Activated T-helper 17 cell treated with anti-CD3 and anti-CD28 coated beads, Interleukin-2, amount 50 U/mL, for 72 hours (primary cell): ENCODE results near the gene TNFAIP1. TPM values are rescaled to one million over a fixed set of nuclear protein-coding genes. Genes with fewer than 3 reads are reported as not detected.

Experiments used
- ATAC-seq: fragments of 150-1000 bp; cut with Tn5 transposase; replicated peaks from 2 replicates; pipeline ENCODE4 v1.10.0; 2021; ENCODE audit warnings: mild to moderate bottlenecking, moderate library complexity
- H3K27ac Mint-ChIP-seq: one replicate; pipeline ENCODE4 v1.8.0; 2022; ENCODE audit warnings: mixed read lengths
- H3K27me3 Mint-ChIP-seq: one replicate; pipeline ENCODE4 v1.8.0; 2022; ENCODE audit warnings: mixed read lengths
- H3K36me3 Mint-ChIP-seq: one replicate; pipeline ENCODE4 v1.8.0; 2022; ENCODE audit warnings: low read depth, mild to moderate bottlenecking, mixed read lengths
- H3K4me1 Mint-ChIP-seq: one replicate; pipeline ENCODE4 v1.8.0; 2022; ENCODE audit warnings: mixed read lengths
- H3K4me3 Mint-ChIP-seq: one replicate; pipeline ENCODE4 v1.8.0; 2022; ENCODE audit warnings: mild to moderate bottlenecking, mixed read lengths
- H3K9me3 Mint-ChIP-seq: one replicate; pipeline ENCODE4 v1.8.0; 2022; ENCODE audit warnings: mixed read lengths
- total RNA-seq, 2 donors: library from RNA; stranded (reverse); gene quantifications; one replicate each; pipeline ENCODE4 v1.2.3, GENCODE V29; 2022

Gene TNFAIP1
- total RNA-seq, 2 donors from 2014 or later: 24.9 to 30.0 TPM

DNA sequence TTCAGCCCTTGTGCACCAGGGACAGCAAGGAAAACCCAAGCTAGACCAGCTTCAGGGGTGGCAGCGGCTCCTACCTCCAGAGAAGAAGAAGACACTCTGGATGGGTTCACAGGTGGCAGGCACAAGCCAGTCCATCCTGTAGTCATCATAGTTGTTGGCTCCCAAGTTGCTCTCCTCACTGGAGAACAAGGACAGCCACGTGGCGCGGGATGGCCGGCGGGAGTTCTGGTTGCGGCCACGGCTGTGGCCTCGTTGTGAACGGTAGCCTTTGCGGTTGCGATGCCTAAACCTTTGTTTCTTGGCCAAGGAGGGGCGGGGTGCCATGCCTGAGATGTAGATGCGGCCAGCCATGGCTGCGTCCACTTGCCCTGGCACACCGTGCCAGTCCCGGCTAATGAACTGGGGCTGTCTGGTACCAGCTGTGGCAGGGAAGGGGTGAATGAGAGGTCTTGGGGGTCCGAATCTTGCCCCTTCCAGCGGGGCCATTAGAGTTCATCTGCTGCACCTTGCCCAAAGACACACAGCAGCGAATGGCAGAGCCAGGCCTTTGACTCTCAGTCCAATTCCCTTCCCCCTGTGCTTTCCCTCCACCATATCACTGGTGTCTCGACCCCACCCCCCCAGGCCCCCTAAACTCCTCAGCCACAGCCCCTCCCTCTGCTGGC is 32.2 kb downstream of the TNFAIP1 start:
- Mint-ChIP-seq H3K27me3 (no peaks in the 10 kb centered on the region), H3K4me3 (no peak overlapping the region), H3K4me1 (no peaks in the 10 kb centered on the region), H3K9me3 (no peaks in the 10 kb centered on the region), H3K27ac (no peak overlapping the region), H3K36me3 (peaks cover 17% of the 10 kb centered on the region)
- no peak for ATAC-seq

DNA sequence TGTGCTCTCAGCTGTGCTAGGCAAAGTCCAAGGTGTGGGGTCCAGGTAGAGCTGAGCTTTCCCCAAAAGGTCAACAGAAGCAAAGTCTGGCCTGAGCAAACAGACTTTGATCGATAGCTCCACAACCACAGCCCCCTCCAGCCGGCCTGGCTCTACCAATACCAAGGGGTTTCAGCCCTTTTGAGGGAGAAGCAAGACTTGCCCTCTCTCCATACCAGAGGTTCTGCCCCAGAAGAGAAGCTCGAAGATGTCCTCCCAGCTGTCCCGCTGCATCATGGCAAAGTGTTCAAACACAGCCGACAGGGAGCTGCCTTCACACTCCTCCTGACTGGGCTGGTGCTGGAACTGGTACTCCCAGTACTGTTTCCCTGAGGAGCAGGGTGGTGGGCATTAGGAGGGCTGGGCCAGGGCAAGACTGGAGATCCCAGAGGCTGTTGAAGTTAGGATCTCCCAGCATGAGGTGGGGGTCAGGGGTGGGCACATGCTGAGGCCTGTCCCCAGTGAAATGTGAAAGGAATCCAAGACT is 32.8 kb downstream of the TNFAIP1 start:
- ATAC-seq: no peak
- Mint-ChIP-seq H3K4me1 (peaks cover 3% of the 10 kb centered on the region), H3K36me3 (peaks cover 14% of the 10 kb centered on the region), H3K4me3 (no peak overlapping the region), H3K27me3 (no peaks in the 10 kb centered on the region), H3K27ac (no peak overlapping the region), H3K9me3 (no peaks in the 10 kb centered on the region)

DNA sequence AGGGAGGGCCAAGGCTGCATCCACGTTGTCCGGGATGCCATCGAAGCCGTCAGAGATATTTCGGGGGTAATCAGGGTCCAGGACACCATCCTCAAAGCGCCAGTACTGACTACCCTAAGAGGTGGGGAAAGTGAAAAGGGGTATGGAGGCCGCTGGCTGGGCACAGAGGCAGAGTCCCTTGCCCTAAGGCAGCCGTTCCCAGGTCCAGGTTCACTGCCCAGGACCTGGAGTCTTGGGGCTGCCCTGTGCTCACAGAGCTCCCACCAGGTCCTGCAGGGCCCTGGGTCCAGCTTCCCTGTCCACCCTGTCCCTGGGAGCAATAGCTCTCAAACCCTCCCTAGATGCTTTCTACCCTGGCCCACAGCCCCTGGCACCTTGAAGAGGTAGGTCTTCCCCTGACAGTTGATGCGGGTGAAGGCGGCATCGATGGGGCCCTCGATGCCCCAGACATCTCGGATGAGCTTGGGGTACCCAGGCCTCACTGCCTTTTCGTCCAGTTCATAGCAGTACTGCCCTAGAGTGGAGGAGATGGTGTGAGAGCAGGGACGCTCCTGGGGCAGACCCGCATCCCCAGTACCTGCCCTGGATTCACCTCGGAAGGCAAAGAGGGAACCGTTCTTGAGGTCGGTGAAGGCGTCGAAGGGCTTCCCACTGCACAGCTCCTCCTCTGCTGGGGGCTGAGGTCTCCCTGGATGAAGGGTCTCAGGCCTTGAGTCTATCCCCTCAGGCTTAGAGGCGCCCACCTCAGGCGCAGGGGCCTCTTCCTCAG is 33.5 kb downstream of the TNFAIP1 start:
- Mint-ChIP-seq H3K27me3 (no peaks in the 10 kb centered on the region), H3K9me3 (no peaks in the 10 kb centered on the region), H3K4me1 (peaks cover 7% of the 10 kb centered on the region), H3K27ac (no peak overlapping the region), H3K4me3 (no peak overlapping the region), H3K36me3 (peaks cover 16% of the 10 kb centered on the region)
- no peak for ATAC-seq

DNA sequence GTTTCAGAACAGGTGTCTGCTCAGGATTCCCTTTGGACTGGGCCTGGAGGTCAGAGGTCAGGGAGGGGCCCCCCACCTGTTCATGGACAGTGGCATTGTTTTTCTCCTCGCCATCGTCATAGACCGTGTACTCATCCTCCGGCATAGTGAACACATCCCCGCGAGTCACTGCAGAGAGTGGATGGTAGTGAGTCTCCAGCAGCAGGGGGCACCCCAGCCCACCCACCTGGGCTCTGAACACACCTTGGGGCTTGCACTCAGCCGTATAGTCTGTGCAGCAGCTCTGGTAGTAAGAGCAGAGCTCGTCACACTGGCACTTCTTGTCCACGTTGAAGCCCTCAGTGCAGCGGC is 34.1 kb downstream of the TNFAIP1 start:
- H3K4me3 Mint-ChIP-seq: no peak overlapping the region
- peaks cover 19% of the 10 kb centered on the region for H3K36me3 Mint-ChIP-seq
- H3K27me3 Mint-ChIP-seq: no peaks in the 10 kb centered on the region
- no peaks in the 10 kb centered on the region for H3K9me3 Mint-ChIP-seq
- peaks cover 7% of the 10 kb centered on the region for H3K4me1 Mint-ChIP-seq
- no peak overlapping the region for H3K27ac Mint-ChIP-seq
- ATAC-seq: no peak

DNA sequence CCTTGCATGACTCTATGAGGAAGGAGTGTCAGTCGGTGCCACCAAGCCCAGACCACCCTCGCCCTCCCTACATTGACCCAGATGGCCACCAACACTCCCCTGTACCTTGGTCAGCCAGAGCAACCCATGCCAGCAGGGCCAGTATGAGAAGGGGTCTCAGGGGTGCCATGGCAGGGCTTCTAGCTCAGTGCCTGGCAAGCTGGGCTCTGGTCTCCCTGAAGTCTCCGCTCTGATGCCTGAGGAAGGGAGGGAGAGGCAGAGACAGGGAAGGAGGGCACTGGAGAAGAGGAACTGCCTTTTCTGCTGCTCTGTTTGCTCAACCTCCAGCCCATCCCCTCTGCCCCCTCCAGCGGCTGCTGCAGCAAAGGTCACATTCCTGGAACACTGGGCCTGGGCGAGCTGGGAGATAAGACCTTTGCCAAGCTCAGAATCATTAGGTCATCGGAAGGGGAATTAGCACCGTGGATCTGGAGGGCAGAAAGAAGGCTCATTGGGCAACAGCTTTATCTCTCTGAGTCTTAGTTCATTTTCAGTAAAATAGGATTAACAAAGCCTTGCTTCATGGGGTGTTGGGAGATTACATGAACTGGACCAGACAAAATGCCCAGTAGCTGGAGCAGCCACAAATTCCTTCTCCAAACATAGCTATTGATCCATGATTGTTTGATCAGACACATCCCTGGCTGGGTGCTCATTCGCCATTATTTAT is 34.6 kb downstream of the TNFAIP1 start, which contains the start of gene VTN:
VTN (minus strand) TSS at position 273 of the 709 bp plus-strand sequence; CDS start at position 169, 104 bp downstream.
- Mint-ChIP-seq H3K9me3 (no peaks in the 10 kb centered on the region), H3K27me3 (no peaks in the 10 kb centered on the region), H3K4me3 (peak within 1 kb of the TSS; percentile 90), H3K36me3 (peaks cover 25% of the 10 kb centered on the region), H3K4me1 (peaks cover 7% of the 10 kb centered on the region), H3K27ac (peak within 1 kb of the TSS; percentile 97)
- ATAC-seq: no peak

DNA sequence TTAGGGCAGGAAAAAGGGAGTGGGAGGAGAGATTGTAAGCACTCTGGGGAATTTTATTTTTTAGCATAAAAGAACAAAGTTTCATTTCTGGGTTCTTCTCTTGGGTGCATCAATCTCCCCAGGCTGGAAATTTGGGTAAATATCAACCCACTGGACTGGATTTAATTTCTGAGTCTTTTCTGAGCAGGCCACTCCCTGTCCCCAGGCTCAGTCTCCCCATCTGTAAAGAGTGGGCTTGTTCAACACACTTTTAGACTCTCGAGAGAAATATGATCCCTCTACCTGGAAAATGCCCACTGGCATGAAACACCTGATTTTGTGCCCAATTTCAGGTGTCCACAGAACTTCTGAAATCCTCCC is 35.2 kb downstream of the TNFAIP1 start:
- Mint-ChIP-seq H3K36me3 (peaks cover 26% of the 10 kb centered on the region), H3K27ac (peak overlapping the region; percentile 97), H3K4me3 (peak overlapping the region; percentile 90), H3K27me3 (no peaks in the 10 kb centered on the region), H3K9me3 (no peaks in the 10 kb centered on the region), H3K4me1 (peaks cover 7% of the 10 kb centered on the region)
- ATAC-seq: no peak

DNA sequence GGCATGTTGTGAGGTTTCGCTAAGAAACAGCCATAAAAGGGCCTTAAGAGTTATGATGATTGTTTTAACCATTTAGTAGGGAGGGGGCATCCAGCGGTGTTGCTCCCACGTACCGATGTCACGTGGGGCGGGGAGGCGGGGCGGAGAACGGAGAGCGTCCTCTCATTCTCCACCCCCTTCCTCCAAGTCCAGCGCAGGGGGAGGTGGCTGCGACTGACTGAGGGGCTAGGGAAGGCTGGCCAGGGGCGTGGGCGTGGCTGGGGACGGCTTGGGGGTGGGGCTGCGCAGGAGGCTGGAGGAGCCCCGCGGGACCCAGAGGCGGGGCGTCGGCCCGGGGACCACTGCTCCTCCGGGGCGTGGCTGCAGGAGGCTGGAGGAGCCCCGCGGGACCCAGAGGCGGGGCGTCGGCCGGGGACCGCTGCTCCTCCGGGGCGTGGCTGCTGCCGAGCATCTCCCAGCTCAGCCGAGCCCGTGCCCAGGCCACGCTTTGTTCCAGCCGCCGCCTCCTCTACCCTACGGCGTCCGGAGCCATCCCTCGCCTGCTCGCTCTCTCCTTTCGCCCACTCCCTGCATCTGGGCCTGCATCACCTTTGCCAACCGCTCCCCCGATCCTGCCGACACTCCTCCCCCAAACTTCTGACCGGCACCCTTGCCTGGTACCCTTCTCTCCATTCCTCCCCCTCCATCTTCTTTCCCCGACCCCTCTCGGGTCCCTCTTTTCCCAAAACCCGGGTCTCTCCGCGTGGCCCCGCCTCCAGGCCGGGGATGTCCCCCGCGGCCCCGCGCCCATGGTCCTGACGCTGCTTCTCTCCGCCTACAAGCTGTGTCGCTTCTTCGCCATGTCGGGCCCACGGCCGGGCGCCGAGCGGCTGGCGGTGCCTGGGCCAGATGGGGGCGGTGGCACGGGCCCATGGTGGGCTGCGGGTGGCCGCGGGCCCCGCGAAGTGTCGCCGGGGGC is 36.0 kb downstream of the TNFAIP1 start, which contains the start of gene SARM1:
SARM1 (plus strand) TSS at position 450 of the 958 bp plus-strand sequence; CDS start at position 789, 339 bp downstream.
- ATAC-seq: peak; percentile 92
- H3K4me1 Mint-ChIP-seq: peaks cover 7% of the 10 kb centered on the region
- H3K27ac Mint-ChIP-seq: peak within 1 kb of the TSS; percentile 97
- no peaks in the 10 kb centered on the region for H3K9me3 Mint-ChIP-seq
- peak within 1 kb of the TSS; percentile 90 for H3K4me3 Mint-ChIP-seq
- H3K36me3 Mint-ChIP-seq: peaks cover 26% of the 10 kb centered on the region
- no peaks in the 10 kb centered on the region for H3K27me3 Mint-ChIP-seq

DNA sequence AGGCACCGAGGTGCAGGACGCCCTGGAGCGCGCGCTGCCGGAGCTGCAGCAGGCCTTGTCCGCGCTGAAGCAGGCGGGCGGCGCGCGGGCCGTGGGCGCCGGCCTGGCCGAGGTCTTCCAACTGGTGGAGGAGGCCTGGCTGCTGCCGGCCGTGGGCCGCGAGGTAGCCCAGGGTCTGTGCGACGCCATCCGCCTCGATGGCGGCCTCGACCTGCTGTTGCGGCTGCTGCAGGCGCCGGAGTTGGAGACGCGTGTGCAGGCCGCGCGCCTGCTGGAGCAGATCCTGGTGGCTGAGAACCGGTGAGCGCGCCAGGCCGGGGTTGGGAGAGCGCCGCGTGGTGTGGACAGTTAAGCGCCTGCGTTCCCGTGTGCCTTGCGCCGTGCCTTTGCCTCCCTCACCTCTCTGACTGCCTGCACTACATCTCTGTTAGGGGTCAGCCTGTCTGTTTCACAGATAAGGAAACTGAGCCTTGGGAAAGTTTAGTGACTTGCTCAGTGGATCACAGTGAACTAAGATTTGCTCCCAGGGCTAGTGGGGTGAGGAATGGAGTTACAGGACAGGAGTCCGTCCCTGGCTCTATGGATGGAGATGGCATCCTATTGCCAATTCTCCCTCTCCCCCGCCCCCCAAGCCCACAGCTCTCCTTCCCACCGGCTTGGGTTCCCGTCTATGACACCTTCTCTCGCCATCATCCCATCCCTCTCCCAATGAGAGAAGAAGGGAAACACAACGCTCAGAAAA is 36.8 kb downstream of the TNFAIP1 start:
- Mint-ChIP-seq H3K4me1 (peaks cover 7% of the 10 kb centered on the region), H3K27me3 (no peaks in the 10 kb centered on the region), H3K36me3 (peaks cover 26% of the 10 kb centered on the region), H3K27ac (peak overlapping the region; percentile 97), H3K4me3 (peak overlapping the region; percentile 90), H3K9me3 (no peaks in the 10 kb centered on the region)
- peak; percentile 14 for ATAC-seq

DNA sequence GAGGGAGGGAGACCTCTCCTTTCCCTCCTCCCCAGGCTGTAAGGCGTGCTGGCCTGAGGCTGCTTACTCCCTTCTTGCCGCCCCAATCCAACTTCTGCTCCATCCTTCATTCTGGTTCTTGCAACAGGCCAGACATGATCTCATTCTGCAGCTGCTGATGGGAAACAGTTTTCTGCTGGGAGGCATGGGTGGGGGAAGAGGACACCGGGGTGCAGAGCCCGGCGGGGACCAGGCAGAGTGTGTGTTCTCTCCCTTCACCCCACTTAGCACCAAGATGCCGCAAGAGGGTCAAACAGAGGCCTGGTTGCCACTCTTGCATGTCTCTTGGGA is 37.3 kb downstream of the TNFAIP1 start:
- ATAC-seq: no peak
- Mint-ChIP-seq H3K9me3 (no peaks in the 10 kb centered on the region), H3K4me3 (peak overlapping the region; percentile 90), H3K36me3 (peaks cover 26% of the 10 kb centered on the region), H3K4me1 (peaks cover 7% of the 10 kb centered on the region), H3K27me3 (no peaks in the 10 kb centered on the region), H3K27ac (peak overlapping the region; percentile 97)

DNA sequence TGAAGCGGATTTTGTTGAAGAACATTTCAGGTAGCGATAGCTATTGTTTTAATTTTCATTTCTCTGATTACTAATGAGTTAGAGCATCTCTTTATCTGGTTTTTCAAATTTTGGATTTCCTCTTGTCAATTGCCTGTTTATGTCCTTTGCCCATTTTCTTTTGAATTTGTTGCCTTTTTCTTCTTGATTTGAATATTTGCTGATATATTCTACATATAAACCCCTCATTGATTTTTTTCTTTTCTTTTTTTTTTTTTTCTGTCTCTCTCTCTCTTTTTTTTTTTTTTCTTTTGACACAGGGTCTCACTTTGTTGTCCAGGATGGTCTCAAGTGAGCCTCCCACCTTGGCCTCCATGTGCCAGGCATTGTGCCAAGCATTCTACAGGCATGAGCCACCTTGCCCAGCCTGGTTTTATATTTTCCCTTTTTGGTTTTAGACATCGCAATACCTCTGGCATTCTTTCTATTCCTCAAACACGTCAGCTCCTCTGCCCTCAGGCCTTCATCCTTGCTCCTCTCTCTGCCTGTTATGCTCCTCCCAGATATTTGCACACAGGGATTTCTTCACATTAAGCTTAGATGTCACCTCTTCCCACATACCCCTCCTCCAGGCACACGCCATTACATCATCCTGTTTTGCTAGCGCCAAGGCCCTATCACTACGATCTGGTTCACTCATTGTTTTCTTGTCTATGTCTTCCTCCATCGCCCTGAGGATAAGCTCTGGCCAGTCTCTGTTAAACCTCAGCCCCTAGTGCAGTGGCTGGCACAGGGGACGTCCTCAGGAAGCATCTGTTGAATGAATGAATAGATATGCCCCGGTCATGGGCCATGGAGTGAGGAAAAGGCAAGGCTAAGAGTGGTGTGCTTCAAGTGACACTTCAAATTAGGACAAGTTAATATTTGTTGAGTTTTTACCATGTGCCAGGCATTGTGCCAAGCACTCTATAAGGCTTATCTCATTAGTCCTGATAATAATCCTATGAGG is 44.5 kb downstream of the TNFAIP1 start:
- no peak for ATAC-seq

DNA sequence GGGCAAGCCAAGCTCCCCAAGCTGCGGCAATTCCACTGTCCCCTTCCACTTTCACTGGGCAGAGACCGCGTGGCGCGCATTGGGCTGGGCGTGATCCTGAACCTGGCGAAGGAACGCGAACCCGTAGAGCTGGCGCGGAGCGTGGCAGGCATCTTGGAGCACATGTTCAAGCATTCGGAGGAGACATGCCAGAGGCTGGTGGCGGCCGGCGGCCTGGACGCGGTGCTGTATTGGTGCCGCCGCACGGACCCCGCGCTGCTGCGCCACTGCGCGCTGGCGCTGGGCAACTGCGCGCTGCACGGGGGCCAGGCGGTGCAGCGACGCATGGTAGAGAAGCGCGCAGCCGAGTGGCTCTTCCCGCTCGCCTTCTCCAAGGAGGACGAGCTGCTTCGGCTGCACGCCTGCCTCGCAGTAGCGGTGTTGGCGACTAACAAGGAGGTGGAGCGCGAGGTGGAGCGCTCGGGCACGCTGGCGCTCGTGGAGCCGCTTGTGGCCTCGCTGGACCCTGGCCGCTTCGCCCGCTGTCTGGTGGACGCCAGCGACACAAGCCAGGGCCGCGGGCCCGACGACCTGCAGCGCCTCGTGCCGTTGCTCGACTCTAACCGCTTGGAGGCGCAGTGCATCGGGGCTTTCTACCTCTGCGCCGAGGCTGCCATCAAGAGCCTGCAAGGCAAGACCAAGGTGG is 45.7 kb downstream of the TNFAIP1 start:
- ATAC-seq: no peak
- H3K4me1 Mint-ChIP-seq: peaks cover 21% of the 10 kb centered on the region
- H3K9me3 Mint-ChIP-seq: no peaks in the 10 kb centered on the region
- no peak overlapping the region for H3K27ac Mint-ChIP-seq
- H3K36me3 Mint-ChIP-seq: peaks cover 15% of the 10 kb centered on the region
- no peaks in the 10 kb centered on the region for H3K27me3 Mint-ChIP-seq
- H3K4me3 Mint-ChIP-seq: no peak overlapping the region

More for the DNA sequence above, 44.5 kb downstream of the TNFAIP1 start:
- H3K36me3 Mint-ChIP-seq: peaks cover 17% of the 10 kb centered on the region
- no peak overlapping the region for H3K27ac Mint-ChIP-seq
- H3K9me3 Mint-ChIP-seq: no peaks in the 10 kb centered on the region
- peaks cover 17% of the 10 kb centered on the region for H3K4me1 Mint-ChIP-seq
- H3K27me3 Mint-ChIP-seq: no peaks in the 10 kb centered on the region
- H3K4me3 Mint-ChIP-seq: no peak overlapping the region
